Endodermal cell (in vitro differentiated cells): Measurements from ENCODE around the gene AHNAK. TPM values are rescaled to one million over a fixed set of nuclear protein-coding genes. Genes with fewer than 3 reads are reported as not detected.
A peak's percentile ranks its signal among the peaks of the same experiment; 100 is the strongest.

Experiments used
- DNase-seq: peaks from one replicate; pipeline ENCODE4 v3.0.0-alpha.2; 2017
- H3K27ac ChIP-seq: 2 replicates; pipeline ENCODE4 v1.5.1; 2013; ENCODE audit warnings: mild to moderate bottlenecking, low read depth, low read length, moderate library complexity
- H3K27me3 ChIP-seq: 2 replicates; pipeline ENCODE4 v1.6.1; 2013; ENCODE audit warnings: mild to moderate bottlenecking, low read length, moderate library complexity; ENCODE audit not compliant: insufficient read depth, control insufficient read depth, poor library complexity, severe bottlenecking
- H3K36me3 ChIP-seq: 2 replicates; pipeline ENCODE4 v1.7.0; 2013; ENCODE audit warnings: mild to moderate bottlenecking, low read length, moderate library complexity; ENCODE audit not compliant: control insufficient read depth, insufficient read depth
- H3K4me1 ChIP-seq: one replicate; pipeline ENCODE4 v1.7.0; 2013; ENCODE audit warnings: low read length; ENCODE audit not compliant: control insufficient read depth, insufficient read depth
- H3K4me3 ChIP-seq: 2 replicates; pipeline ENCODE4 v1.5.1; 2013; ENCODE audit warnings: mild to moderate bottlenecking, low read length, moderate library complexity
- H3K9ac ChIP-seq: 2 replicates; pipeline ENCODE4 v1.6.1; 2013; ENCODE audit warnings: mild to moderate bottlenecking, low read length, moderate library complexity; ENCODE audit not compliant: poor library complexity, severe bottlenecking; ENCODE audit errors: extremely low read depth
- H3K9me3 ChIP-seq: 2 replicates; pipeline ENCODE4 v1.6.1; 2013; ENCODE audit warnings: mild to moderate bottlenecking, low read length, moderate library complexity; ENCODE audit not compliant: control insufficient read depth
- H3K27ac Mint-ChIP-seq: 2 replicates; pipeline ENCODE4 v1.8.0; 2020; ENCODE audit warnings: mixed read lengths
- H3K27me3 Mint-ChIP-seq: 2 replicates; pipeline ENCODE4 v1.8.0; 2021; ENCODE audit warnings: mild to moderate bottlenecking, mixed read lengths; ENCODE audit not compliant: insufficient read depth
- H3K36me3 Mint-ChIP-seq: 2 replicates; pipeline ENCODE4 v1.8.0; 2020; ENCODE audit warnings: low read depth, mixed read lengths
- H3K4me1 Mint-ChIP-seq: 2 replicates; pipeline ENCODE4 v1.8.0; 2020; ENCODE audit warnings: mixed read lengths
- H3K4me3 Mint-ChIP-seq: 2 replicates; pipeline ENCODE4 v1.8.0; 2020; ENCODE audit warnings: mild to moderate bottlenecking, moderate library complexity, mixed read lengths
- H3K9me3 Mint-ChIP-seq: 2 replicates; pipeline ENCODE4 v1.8.0; 2020; ENCODE audit warnings: mild to moderate bottlenecking, mixed read lengths
- WGBS, 2 experiments: methylation state at CpG; one replicate each; pipeline versions ENCODE4 v1.1.5 to v1.1.7; 2013; ENCODE audit warnings: missing lambda C conversion rate in 2 of 2, mixed read lengths in 1 of 2; ENCODE audit not compliant: insufficient coverage in 1 of 2, insufficient read length in 1 of 2; 5-methylcytosine and 5-hydroxymethylcytosine counted together
- total RNA-seq, 2 donors: library from RNA; stranded (reverse); fragmentation: NEBNext Ultra II Directional in 1 of 2; extraction: Animal tissue kit (Norgen Biotek cat#: 25700) in 1 of 2; gene quantifications; 2 replicates in 1 of 2; 3 replicates in 1 of 2; pipeline ENCODE4 v1.2.1, GENCODE V29; 2021
- TF ChIP-seq, protein P1 (sequence below): fragments of 200-600 bp; sonication (generic); conservative IDR thresholded peaks from 2 replicates; pipeline ENCODE4 v1.5.0; 2021; ENCODE audit warnings: antibody characterized with exemption, mild to moderate bottlenecking

AHNAK gene
- total RNA-seq, 2 donors from 2014 or later: 109 to 165 TPM

DNA sequence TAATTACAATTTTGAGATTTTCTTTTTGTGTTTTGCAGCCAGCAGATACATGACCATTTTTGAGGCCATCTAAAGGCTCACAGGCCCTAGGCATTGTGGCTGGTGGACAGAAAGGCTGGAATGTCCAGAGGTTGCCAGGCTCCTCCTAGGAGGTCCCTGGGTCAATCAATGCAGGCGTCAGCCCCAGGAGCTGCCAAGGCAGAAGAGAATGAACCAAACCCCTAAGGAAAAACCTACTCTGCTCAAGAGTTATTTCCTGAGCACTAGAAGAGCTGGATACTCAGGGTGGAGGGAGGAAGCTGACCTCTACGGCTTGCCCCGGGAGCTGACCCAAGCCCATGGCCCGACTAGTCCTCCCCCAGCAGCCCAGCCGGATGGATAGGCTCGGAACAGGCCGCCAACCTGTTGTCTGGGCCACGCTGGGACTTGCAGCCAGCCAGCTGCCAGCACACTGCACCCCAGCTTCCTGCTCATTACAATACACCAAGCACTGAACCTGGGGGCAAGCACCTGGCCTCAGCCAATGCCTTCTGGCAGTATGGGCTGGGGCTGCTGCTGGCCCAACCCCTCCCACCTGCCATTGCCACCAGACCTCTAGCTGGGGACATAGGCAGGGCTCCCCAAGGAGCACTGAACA, 133.4 kb downstream of the AHNAK start:
- WGBS, 2 experiments: 87 to 89% methylated on average over 3 to 8 of the region's 8 CpGs
- H3K27ac Mint-ChIP-seq: no peak overlapping the region
- H3K4me3 Mint-ChIP-seq: no peak overlapping the region
- Histone ChIP-seq H3K27me3 (no peaks in the 10 kb centered on the region), H3K9me3 (no peaks in the 10 kb centered on the region), H3K27ac (peak overlapping the region; percentile 10), H3K4me3 (no peak overlapping the region), H3K36me3 (no peaks in the 10 kb centered on the region), H3K4me1 (peaks cover 1% of the 10 kb centered on the region), H3K9ac (no peak overlapping the region)
- TF ChIP-seq, protein P1, sequence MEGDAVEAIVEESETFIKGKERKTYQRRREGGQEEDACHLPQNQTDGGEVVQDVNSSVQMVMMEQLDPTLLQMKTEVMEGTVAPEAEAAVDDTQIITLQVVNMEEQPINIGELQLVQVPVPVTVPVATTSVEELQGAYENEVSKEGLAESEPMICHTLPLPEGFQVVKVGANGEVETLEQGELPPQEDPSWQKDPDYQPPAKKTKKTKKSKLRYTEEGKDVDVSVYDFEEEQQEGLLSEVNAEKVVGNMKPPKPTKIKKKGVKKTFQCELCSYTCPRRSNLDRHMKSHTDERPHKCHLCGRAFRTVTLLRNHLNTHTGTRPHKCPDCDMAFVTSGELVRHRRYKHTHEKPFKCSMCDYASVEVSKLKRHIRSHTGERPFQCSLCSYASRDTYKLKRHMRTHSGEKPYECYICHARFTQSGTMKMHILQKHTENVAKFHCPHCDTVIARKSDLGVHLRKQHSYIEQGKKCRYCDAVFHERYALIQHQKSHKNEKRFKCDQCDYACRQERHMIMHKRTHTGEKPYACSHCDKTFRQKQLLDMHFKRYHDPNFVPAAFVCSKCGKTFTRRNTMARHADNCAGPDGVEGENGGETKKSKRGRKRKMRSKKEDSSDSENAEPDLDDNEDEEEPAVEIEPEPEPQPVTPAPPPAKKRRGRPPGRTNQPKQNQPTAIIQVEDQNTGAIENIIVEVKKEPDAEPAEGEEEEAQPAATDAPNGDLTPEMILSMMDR: no peak
- peak; percentile 40 for DNase-seq
- H3K36me3 Mint-ChIP-seq: no peaks in the 10 kb centered on the region
- H3K27me3 Mint-ChIP-seq: peaks cover 1% of the 10 kb centered on the region
- H3K9me3 Mint-ChIP-seq: peaks cover 2% of the 10 kb centered on the region
- peaks cover 7% of the 10 kb centered on the region for H3K4me1 Mint-ChIP-seq

DNA sequence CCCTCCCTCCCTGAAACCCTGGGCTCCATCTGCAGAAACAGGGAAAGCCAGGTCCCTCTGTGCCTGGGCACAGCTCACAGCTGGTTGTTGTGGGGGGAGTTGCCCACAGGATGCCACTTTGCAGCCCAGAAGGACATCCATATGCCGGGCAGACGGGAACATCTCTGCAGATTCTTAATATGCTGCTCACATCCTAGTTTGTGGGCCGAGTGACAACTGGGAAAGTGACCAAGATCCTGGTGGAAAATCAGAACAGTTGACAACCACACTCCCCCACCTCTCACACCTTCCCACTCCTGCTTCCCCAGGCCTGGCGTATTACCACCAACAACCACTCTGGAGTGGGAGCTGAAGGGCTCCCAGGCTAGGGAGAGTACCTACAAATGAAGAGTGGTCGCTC, 135.1 kb downstream of the AHNAK start:
- Histone ChIP-seq H3K27ac (no peak overlapping the region), H3K4me3 (no peak overlapping the region), H3K27me3 (no peaks in the 10 kb centered on the region), H3K36me3 (no peaks in the 10 kb centered on the region), H3K4me1 (no peaks in the 10 kb centered on the region), H3K9me3 (no peaks in the 10 kb centered on the region), H3K9ac (no peak overlapping the region)
- Mint-ChIP-seq H3K9me3 (peaks cover 2% of the 10 kb centered on the region), H3K27ac (no peak overlapping the region), H3K4me3 (no peak overlapping the region), H3K4me1 (no peaks in the 10 kb centered on the region), H3K36me3 (no peaks in the 10 kb centered on the region), H3K27me3 (peaks cover 1% of the 10 kb centered on the region)
- TF ChIP-seq, protein P1: no peak
- no peak for DNase-seq
- WGBS, 2 experiments: 94 to 100% methylated on average over 3 to 5 of the region's 5 CpGs

DNA sequence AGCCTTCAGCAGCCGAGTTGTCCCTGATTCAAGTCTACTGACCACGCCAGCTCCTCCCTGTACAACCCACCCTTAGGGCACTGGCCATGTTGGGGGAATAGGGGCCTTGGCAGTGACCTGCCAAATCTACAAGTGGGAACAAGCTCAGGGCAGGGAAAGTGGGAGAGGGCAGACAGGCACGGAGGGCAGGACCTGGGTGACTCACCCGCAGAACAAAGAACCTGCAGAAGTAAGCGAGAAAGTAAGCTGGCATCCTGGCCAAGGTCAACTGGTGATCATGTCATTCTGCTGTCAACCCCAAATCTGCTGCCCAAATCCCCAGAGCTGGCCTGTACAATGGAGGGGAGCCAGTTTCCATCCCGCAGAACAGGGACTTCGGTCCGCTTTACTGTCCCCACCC, 135.6 kb downstream of the AHNAK start:
- TF ChIP-seq, protein P1: no peak
- Mint-ChIP-seq H3K36me3 (no peaks in the 10 kb centered on the region), H3K4me3 (no peak overlapping the region), H3K27me3 (peaks cover 1% of the 10 kb centered on the region), H3K9me3 (peaks cover 2% of the 10 kb centered on the region), H3K4me1 (peaks cover 2% of the 10 kb centered on the region), H3K27ac (no peak overlapping the region)
- 67 to 82% methylated on average over 3 to 8 of the region's 8 CpGs for WGBS, 2 experiments
- Histone ChIP-seq H3K36me3 (no peaks in the 10 kb centered on the region), H3K27ac (no peak overlapping the region), H3K9ac (no peak overlapping the region), H3K27me3 (no peaks in the 10 kb centered on the region), H3K9me3 (no peaks in the 10 kb centered on the region), H3K4me3 (no peak overlapping the region), H3K4me1 (peaks cover 2% of the 10 kb centered on the region)
- DNase-seq: peak; percentile 46
